NCI-H69 (cell line): ENCODE data around the gene AMELY.
"Not testable (repeated sequence)": the region's sequence is repeated elsewhere in the genome, so short reads cannot be mapped to it uniquely, and the experiment has no call there.

Experiments used
- DNase-seq: peaks from one replicate; lab custom pipeline; 2025; lab: John Stamatoyannopoulos, UW

Gene AMELY, protein sequence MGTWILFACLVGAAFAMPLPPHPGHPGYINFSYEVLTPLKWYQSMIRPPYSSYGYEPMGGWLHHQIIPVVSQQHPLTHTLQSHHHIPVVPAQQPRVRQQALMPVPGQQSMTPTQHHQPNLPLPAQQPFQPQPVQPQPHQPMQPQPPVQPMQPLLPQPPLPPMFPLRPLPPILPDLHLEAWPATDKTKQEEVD

DNA sequence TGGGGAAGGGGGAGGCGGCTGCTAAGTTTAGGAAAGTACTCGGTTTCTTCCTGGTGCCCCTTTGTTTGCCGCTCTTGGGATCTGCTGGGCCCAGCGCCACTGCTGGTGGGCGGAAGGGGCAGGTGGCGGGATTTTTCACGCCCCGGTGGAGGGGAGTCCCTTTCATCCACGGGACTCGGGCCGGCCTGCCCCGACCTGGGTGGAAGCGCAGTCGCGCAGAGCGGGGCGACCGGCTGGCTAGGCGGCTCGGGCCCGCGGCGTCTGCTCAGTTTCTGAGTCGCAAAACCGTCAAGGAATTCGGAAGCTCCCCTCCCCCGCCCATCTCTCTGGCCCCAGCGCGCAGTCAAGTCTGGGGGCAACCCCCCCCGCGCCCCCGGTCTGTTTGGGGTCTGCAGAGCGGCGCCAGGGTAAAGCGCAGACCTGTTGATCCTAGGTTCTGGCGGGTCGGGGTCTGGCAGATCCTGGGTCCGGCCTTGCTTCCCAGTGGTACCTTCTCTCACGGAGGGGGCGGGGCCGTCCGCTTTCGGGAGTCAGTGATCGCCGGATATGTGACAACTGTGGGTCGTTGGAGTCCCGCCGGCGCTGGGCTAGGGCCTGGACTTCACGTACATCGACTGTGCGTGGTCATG lies at the start of gene AMELY:
Gene AMELY, minus strand, starts transcription at position 500 of the 629 bp plus-strand sequence. CDS start 39,144 bp downstream, outside the sequence.
- DNase-seq, result no peak

GRCh38 chrY:6949947-6950346 lies 38.4 kb upstream of the AMELY start:
- DNase-seq, result no peak

DNA sequence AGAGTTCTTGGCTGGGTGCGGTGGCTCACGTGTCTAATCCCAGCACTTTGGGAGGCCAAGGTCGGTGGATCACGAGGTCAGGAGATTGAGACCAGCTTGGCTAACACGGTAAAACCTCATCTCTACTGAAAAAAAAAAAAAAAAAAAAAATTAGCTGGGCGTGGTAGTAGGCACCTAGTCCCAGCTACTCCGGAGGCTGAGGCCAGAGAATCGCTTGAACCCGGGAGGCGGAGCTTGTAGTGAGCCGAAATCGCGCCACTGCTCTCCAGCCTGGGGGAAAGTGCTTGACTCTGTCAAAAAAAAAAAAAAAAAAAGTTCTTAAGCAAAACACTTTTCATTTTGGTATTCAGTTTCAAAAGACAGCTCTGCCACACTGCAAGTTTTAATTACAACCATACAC lies 36.8 kb upstream of the AMELY start:
- no peak for DNase-seq

DNA sequence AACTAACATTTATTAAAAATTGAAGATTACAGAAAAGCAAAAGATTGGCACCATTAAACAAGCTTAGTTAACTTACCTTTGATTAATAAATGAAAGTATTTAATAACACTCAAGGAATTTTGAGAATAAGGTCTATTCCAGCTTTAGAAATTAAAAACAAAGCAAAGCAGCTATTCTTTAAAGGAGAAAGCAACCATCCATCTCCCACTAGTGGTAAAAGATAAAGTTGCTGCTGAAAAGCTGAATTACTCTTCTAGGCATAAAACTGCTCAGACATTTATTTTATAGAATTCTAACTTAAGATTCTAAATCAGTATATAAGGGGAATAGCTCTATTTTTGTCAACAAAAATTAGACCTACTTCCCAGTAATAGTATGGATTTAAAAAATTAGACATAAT lies 36.1 kb upstream of the AMELY start:
- DNase-seq, result no peak

- no peak for DNase-seq
Observed at GRCh38 chrY:6935497-6935896, 23.9 kb upstream of the AMELY start.

DNA sequence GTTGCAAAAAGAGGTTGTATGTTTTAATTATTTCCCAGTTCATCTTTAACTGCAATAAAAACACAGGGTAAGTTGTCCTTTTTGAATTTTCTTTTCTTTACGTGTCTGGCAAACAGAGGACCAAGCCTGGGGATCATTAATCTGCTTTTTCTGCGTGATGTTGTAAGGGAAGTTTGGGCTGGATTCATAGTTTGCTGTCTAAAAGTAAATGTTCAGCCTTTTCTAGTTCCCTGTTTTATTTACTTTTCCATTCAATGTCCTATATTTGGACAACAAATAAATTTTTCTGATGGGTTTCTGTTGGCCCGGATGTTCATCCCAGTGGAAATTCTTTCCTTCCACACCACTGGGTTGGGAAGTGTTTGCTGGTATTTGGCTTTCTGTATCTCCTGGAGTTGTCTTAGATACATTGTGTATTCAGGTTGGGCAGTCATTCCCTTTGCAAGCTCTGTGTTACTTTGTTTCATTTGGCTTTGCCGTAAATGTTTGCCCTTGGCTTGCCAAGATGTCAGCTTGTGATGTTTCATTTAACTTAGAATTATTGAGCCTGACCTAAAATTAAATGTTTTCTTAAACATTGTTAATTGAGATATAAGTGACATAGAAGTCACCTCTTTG lies 20.3 kb upstream of the AMELY start:
- DNase-seq, result no peak

DNA sequence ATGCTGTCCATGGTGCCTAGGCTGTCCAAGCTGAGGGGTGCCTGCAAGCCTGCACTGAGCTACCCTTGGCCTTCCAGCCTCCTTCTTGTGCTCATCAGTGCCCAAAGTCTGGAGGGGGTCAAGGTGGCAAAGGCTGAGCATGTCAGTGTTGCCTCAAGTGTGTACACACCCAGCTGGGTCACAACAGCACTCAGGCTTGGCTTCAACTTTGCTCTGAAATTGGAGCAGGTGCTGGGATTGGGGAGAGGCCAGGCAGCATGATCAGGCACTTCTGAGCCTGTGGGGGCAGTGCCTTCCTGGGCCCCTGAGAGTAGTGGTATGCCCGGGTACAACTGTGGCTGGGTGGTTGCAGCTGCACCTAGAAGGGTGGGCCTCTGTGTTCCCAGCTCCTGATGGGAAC lies 17.7 kb upstream of the AMELY start:
- no peak for DNase-seq

- DNase-seq, result no peak
Observed at GRCh38 chrY:6928265-6928664, 16.7 kb upstream of the AMELY start.

DNA sequence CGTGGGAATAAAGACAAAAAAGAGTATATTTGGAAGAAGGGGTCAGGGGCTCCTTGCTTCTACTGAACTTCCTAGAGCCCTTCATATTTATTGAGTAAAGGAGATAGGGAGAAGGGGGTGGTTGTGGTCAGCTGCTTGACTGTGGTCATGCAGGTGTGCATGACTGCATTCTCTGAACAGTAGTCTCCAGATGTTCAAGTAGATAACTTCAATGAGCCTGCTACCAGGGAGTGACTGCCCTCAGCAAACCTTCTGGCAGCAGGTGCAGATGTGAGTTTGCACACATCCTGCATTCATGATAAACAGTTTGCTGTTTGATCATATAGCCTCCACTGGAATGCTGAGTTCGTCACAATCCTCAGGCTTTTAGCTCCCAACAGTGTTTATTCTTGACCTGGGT lies 9.5 kb upstream of the AMELY start:
- DNase-seq, result no peak

DNA sequence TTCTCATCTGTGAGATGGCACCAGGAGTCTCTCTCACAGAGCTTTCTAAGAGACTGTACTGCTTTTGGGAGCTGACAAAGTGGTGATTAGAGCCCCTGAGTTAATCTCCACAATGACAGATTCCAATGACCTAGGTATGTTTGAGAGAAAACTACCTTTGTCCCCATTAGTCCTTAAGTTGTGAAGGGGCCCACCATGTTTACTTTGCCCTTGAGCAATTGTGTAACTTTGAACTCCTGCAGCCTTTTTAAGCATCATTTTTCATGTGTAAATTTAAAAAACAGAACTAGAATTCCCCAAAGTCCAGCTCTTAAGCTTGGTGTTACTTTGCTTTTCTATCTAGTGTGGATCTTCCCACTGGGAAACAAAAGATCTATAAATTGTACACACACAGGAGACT lies 1.8 kb upstream of the AMELY start:
- DNase-seq, result no peak

DNA sequence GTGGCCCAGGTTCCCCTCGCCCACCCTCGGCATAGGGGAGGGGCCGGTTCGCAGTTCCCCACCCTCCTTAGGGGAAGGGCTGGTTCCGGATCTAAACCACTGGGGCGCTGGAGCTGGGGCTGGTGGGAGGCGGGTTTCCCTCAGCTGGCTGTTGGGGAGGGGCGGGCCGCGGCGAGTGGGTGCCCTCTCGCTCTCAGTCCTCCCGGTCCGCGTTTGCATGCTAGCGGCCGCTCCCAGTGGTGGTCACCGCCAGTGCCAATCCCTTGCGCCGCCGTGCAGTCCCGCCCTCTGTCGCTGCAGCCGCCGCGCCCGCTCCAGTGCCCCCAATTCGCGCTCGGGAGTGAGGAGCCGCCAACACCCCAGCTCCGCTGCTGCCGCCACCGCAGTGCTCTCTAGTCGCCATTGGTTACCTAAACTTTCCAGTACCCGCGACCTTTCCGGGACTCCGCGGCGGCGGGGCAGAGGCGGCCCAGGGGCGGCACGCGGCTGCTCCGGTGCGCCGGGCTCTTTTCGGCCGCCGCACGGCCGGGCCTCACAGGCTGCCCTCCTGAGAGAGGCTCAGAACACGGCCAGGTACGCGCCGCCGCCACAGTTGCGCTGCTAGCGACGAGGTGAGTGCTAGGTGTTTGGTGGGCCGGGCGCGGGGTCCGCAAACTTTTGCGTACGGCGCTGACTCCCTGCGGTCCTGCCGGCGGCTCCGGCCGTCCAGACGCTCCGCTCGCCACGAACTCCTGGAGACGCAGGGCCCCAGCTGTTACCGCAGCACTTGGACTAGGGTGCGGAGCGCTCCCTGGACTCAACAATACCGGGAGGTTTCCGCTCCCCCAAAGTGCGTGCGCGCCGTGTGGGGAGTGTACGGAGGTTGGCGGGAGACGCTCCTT lies 940 bp downstream of the AMELY start, which contains the start of gene TBL1Y:
Gene TBL1Y, plus strand, starts transcription at position 326 of the 881 bp plus-strand sequence. CDS start 114,388 bp downstream, outside the sequence.
- DNase-seq, result no peak

DNA sequence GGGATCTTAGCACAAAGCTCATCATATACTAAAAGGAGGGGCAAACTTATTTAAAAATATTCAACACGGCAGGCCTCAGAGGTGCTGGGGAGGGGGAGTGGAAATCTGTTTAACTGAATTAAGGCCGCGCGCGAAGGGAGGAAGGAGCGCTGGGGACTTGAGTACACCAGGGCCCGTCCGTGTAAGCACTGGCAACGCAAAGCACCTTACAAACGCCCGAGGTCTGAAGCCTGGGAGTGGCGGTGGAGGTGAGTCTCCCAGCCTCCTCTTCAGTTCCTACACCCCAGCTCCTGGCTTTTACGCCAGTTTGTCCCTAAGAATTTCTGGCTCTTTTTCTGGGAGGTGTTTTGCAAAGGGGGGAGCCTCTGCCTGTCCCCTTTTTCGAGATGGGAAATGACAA lies 1.7 kb downstream of the AMELY start:
- no peak for DNase-seq

- DNase-seq, result no peak
Observed at GRCh38 chrY:6909118-6909521, 2.4 kb downstream of the AMELY start.

DNA sequence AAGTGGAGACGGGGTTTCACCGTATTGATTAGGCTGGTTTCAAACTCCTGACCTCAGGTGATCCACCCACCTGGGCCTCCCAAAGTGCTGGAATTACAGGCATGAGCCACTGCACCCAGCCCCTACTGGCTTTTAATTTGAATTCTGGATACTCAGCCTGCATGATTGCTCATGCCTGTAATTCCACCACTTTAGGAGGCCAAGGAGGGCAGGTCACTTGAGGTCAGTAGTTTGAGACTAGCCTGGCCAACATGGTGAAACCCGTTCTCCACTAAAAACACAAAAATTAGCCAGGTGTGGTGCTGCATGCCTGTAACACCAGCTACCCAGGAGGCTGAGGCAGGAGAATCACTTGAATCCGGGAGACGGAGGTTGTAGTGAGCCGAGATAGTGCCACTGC lies 3.5 kb downstream of the AMELY start:
- not testable (repeated sequence) for DNase-seq

GRCh38 chrY:6907591-6907990 lies 4.0 kb downstream of the AMELY start:
- DNase-seq, result no peak

DNA sequence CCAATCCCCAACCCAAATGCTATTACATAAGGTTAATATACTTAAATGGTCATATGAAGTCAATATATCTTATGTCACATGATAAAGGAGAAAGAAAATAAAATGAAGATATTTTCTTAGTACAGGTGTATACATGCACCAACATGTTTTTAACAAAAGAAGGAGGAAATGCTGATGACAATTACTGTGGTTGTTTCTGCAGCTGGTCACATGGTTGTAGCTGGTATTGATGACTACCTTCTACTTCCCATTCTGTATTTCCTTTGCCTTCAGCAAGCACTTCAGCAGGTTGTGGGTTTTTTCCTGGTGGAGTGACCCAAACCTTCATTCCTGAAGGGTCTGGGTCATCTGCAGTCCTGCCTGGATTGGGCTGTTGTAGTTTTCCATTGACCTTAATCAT lies 9.4 kb downstream of the AMELY start:
- not testable (repeated sequence) for DNase-seq

GRCh38 chrY:6895236-6895635 lies 16.3 kb downstream of the AMELY start:
- no peak for DNase-seq

DNA sequence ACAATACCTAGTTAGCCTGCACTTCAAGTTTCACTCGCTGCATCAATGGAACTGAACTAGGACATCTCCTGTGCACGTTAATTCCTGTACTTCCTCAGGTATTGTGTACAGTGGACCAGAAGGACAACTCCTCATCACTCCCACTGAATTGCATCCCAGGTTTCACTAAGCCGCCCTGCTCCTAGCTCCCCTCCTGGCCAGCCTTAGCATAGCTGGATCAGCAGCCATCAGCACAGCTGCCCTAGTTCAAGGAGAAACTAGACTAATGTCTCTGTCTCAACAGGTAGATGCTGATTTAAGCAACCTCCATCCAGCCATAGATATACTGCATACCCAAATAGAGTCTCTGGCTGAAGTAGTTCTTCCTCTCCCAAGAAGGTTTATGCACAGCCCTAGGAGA lies 17.1 kb downstream of the AMELY start:
- no peak for DNase-seq

DNA sequence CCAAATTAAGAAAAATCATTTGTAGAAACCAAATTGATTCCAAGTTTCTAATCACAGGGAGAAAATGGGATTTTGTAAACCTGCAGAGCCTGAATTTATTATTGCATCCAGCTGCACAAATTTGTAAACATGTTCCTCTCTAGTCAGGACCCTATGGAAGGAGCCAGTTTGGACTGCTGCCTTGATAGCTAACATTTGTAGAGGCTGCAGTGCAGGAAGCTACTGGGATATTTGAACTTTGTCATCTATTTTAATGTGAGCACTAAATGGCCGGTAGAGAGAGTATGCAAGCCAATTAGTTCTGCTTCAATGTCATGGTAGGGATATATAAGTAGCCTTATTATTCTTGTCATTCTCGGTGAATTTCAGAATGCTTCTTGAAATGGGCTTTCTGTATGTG lies 62.2 kb downstream of the AMELY start:
- no peak for DNase-seq

- not testable (repeated sequence) for DNase-seq
Observed at GRCh38 chrY:6842650-6843049, 68.9 kb downstream of the AMELY start.
